Chondrocyte (in vitro differentiated cells): Measurements from ENCODE around the gene P3H1. TPM values are rescaled to one million over a fixed set of nuclear protein-coding genes. Genes with fewer than 3 reads are reported as not detected.
"Not testable (repeated sequence)": the region's sequence is repeated elsewhere in the genome, so short reads cannot be mapped to it uniquely, and the experiment has no call there.

Experiments used
- DNase-seq: peaks from one replicate; pipeline ENCODE4 v3.0.0; 2021; ENCODE audit warnings: mixed read lengths, low spot score
- H3K27ac Mint-ChIP-seq: one replicate; pipeline ENCODE4 v1.8.0; 2021; ENCODE audit warnings: mild to moderate bottlenecking, moderate library complexity, mixed read lengths; ENCODE audit not compliant: unreplicated experiment
- H3K27me3 Mint-ChIP-seq: 2 replicates; pipeline ENCODE4 v1.8.0; 2021; ENCODE audit warnings: low read depth, mixed read lengths
- H3K36me3 Mint-ChIP-seq: 2 replicates; pipeline ENCODE4 v1.8.0; 2021; ENCODE audit warnings: low read depth, mixed read lengths
- H3K4me1 Mint-ChIP-seq: 2 replicates; pipeline ENCODE4 v1.8.0; 2021; ENCODE audit warnings: low read depth, mild to moderate bottlenecking, mixed read lengths
- H3K4me3 Mint-ChIP-seq: one replicate; pipeline ENCODE4 v1.8.0; 2021; ENCODE audit warnings: mild to moderate bottlenecking, moderate library complexity, mixed read lengths; ENCODE audit not compliant: unreplicated experiment
- H3K9me3 Mint-ChIP-seq: 2 replicates; pipeline ENCODE4 v1.8.0; 2021; ENCODE audit warnings: low read depth, mixed read lengths
- total RNA-seq: library from RNA; stranded (reverse); gene quantifications from 3 replicates; pipeline ENCODE4 v1.2.1, GENCODE V29; 2021
- TF ChIP-seq, protein P1 (sequence below): fragments of 200-600 bp; sonication (generic); IDR thresholded peaks from 2 replicates; pipeline ENCODE4 v1.5.0; 2021; ENCODE audit warnings: antibody characterized with exemption, mild to moderate bottlenecking, moderate library complexity

Gene P3H1
- total RNA-seq, 1 donor from 2014 or later, result 278 TPM

DNA sequence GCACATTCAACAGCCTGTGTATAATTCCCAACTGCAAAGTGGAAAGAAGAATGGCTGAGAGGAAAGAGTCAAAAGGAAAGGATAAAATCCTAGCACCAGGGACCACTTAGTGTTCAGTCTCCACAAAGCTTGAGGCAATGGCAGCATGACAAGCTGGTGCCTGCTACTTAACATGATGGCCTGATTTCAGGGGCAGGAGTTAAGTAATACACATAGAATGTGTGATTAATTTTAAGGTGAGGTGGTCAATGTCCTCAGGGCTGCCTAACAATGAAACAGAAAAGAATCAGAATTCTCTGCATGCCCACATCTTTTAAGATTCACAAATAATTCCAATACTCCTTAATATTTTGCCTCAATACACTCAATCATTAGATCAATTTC, 8.9 kb downstream of the P3H1 start:
- H3K27me3 Mint-ChIP-seq, result no peaks in the 10 kb centered on the region
- no peak overlapping the region for H3K27ac Mint-ChIP-seq
- TF ChIP-seq, protein P1, sequence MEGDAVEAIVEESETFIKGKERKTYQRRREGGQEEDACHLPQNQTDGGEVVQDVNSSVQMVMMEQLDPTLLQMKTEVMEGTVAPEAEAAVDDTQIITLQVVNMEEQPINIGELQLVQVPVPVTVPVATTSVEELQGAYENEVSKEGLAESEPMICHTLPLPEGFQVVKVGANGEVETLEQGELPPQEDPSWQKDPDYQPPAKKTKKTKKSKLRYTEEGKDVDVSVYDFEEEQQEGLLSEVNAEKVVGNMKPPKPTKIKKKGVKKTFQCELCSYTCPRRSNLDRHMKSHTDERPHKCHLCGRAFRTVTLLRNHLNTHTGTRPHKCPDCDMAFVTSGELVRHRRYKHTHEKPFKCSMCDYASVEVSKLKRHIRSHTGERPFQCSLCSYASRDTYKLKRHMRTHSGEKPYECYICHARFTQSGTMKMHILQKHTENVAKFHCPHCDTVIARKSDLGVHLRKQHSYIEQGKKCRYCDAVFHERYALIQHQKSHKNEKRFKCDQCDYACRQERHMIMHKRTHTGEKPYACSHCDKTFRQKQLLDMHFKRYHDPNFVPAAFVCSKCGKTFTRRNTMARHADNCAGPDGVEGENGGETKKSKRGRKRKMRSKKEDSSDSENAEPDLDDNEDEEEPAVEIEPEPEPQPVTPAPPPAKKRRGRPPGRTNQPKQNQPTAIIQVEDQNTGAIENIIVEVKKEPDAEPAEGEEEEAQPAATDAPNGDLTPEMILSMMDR, result no peak
- no peaks in the 10 kb centered on the region for H3K9me3 Mint-ChIP-seq
- peaks cover 38% of the 10 kb centered on the region for H3K36me3 Mint-ChIP-seq
- no peak overlapping the region for H3K4me3 Mint-ChIP-seq
- no peak for DNase-seq
- H3K4me1 Mint-ChIP-seq, result peaks cover 18% of the 10 kb centered on the region

DNA sequence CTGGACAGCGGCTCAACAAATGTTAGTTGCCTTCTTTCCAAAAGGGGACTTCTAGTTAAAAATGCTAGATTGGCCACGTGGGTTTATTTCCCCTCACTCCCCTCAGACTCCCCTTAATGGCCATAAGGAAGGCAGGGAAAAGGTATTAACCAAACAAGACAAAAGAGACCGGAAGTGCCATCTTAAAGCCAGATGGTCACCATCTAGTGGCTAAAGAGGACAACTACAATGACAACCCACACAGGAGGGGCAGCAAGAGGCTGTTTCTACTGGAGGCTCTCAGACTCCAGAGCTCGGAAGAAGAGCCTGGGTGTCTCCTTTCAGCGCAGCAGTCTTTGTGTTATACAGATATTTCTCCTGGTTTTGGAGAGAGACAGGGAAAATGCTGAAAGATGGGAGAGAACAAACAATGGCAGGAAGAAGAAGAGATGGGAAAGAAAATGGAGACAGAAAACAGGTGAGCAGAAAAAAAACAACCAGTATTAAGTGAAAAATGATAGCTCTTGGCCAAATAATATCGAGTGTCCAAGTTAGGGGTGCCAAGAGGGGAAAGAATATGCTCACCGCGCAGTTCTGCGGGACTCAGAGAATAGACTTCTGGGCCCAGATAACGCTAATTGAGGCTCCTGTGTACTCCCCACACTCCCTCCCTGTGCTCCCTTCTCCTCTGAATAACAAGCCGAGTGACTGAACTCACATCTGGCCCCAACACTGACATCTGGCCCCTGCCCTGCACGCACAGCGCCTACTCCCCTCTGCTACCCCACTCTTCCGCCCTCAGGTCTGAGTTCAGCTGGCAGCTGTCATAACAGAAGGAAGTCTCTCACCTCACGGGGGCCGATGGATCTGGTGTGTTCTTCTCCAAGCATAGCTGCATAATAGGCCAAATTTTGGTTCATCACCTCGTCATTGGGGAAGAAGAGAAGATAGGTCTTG, 9.6 kb downstream of the P3H1 start:
- H3K36me3 Mint-ChIP-seq, result peaks cover 44% of the 10 kb centered on the region
- no peaks in the 10 kb centered on the region for H3K27me3 Mint-ChIP-seq
- H3K9me3 Mint-ChIP-seq, result no peaks in the 10 kb centered on the region
- H3K4me3 Mint-ChIP-seq, result no peak overlapping the region
- DNase-seq, result no peak
- TF ChIP-seq, protein P1, result peak; percentile 84
- H3K4me1 Mint-ChIP-seq, result peaks cover 14% of the 10 kb centered on the region
- H3K27ac Mint-ChIP-seq, result peak overlapping the region; percentile 78

DNA sequence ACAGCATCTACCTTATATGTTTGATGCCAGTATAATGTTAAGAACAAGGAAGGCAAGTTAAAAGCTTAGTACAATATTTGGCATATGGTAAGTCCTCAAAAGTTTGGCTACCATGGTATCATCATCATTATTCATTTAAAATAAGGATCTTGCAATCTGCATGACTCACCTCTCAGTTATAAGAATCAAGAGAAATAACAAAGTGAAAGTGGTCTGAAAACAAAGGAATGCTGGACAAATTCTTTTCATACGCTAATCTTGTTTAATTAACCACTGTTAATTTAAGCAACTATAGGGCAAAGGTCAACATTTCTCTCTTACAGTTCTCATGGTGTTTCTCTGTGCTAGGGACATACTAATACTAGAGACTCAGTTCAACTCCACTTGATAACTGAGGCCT, 13.8 kb downstream of the P3H1 start:
- peaks cover 14% of the 10 kb centered on the region for H3K4me1 Mint-ChIP-seq
- H3K36me3 Mint-ChIP-seq, result peaks cover 65% of the 10 kb centered on the region
- no peak for DNase-seq
- H3K27me3 Mint-ChIP-seq, result no peaks in the 10 kb centered on the region
- no peak overlapping the region for H3K27ac Mint-ChIP-seq
- no peak overlapping the region for H3K4me3 Mint-ChIP-seq
- no peaks in the 10 kb centered on the region for H3K9me3 Mint-ChIP-seq
- TF ChIP-seq, protein P1, result no peak

DNA sequence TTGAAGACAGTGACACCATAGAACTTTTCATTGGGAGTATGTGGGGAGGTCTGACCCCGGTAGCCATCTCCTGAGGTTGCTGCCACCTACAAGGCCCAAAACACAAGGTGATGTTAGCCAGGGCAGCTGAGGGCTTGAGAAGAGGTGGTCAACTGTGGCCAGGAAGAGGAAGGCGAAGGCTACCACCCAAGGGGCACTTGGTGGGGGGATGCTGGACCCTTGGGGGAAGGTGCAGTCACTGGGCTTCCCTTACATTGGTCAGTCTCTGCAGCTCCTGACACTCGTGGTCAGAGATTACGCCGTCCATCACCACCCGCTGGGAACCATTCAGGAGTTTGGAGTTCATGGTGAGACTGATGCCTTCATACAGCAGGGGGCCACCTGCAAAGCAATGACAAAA, 14.5 kb downstream of the P3H1 start:
- H3K4me1 Mint-ChIP-seq, result peaks cover 14% of the 10 kb centered on the region
- no peaks in the 10 kb centered on the region for H3K27me3 Mint-ChIP-seq
- TF ChIP-seq, protein P1, result no peak
- H3K9me3 Mint-ChIP-seq, result no peaks in the 10 kb centered on the region
- DNase-seq, result no peak
- H3K27ac Mint-ChIP-seq, result no peak overlapping the region
- peaks cover 64% of the 10 kb centered on the region for H3K36me3 Mint-ChIP-seq
- H3K4me3 Mint-ChIP-seq, result no peak overlapping the region

DNA sequence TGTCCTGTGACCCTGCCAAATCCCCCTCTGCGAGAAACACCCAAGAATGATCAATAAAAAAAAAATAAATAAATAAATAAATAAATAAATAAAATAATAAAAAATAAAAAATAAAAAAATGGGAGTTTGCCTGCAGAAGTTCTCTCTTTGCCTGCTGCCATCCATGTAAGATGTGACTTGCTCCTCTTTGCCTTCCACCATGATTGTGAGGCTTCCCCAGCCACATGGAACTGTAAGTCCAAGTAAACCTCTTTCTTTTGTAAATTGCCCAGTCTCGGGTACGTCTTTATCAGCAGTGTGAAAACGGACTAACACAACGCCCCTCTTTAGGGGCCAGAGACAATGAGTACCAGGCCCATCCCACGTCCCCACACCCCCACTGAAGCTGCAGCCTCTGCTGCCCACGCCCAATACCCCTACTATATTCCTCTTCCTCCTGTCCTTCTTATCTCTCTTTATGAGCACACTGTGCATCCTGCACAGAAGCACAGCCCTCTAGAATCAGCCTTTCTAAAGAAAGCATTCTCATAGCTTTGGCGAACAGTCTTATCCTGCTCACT, 15.2 kb downstream of the P3H1 start:
- H3K9me3 Mint-ChIP-seq, H3K27me3 Mint-ChIP-seq, H3K4me1 Mint-ChIP-seq, H3K4me3 Mint-ChIP-seq, H3K27ac Mint-ChIP-seq, DNase-seq: not testable (repeated sequence)
- peaks cover 63% of the 10 kb centered on the region for H3K36me3 Mint-ChIP-seq
